GM19238 (cell line): ENCODE results near the gene LRMDA.

Experiments used
- DNase-seq: peaks from one replicate; pipeline ENCODE4 v3.0.0; 2011; ENCODE audit warnings: low spot score; ENCODE audit not compliant: insufficient read length

Gene LRMDA

DNA sequence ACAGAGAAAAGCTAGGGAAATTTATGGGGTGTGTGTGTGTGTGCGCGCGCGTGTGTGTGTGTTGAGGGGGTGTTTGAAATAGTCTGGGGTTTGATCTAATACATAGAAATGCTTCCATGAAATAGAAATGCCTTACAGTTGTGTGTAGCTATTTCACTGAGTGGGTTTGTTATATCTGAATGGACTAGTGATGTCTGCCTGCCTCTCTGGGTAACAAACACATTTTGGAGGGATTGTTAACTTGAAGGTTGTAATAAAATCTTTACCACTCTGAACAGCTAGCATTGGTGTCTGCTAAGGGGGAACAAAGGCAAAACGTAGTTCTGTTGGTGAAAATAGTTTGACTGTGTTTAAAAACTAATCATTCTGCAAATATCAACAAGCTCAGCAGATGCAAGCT lies 509.3 kb downstream of the LRMDA start:
- no peak for DNase-seq

DNA sequence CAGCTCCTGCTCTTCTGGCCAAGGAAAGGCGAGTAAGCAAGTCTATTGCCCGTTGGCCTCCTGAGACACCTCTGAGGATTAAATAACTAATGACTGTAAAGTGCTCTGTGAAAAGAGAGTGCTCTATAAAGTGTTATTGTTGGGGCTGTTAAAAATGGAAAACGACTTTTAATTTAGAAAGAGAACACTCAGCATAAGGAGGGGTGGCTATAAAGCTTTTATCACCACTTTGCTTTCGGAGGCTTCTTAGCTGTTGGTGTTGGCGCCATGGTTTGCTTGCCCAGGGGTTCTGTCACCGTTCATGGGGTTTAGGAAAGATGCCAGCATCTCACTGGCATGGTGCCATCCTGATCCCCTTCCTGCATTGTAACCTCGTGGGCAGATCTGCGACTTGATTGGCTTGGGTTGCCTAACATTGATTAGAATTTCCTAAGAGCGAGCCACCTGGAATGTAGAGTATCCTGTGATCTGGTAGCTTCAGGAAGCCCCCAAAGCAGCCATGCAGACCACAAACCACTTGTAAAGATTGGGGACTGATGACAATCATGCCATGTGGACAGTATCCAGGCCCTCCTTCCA lies 509.9 kb downstream of the LRMDA start:
- DNase-seq: no peak

DNA sequence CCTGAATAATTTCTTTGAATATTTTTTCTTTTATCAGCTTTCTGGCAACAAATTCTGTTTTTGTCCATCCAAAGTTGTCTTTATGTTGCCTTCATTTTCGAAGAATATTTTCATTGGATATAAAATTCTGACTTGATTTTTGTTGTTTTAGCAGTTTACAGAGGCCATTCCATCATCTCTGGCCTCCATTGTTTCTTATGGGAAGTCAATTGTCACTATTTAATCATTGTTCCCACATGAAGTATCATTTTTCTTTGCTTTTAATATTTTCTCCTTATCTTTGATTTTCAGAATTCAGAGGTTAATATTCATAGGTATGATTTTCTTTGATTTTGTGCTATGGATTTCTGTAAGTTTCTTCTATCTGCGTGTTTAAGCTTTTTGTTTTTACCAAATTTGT lies 512.6 kb downstream of the LRMDA start:
- no peak for DNase-seq

DNA sequence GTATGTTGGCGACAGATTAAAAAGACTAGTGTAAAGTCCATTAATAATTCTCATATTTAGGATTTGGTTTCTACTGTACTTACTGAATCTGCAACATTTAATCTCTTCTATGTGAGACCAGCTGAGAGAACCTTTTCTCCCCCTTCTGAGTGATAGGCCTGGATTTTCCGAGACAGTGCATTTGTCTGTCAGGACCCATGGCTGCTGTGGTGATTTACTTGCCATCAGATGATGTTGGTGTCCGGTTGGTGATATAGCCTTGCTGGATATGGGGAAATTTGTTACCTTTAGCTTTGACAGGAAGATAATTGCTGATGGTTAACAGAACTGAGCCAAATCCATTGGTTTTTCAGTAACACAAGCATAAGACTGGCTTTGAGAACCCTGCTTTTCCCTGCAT lies 517.2 kb downstream of the LRMDA start:
- no peak for DNase-seq

DNA sequence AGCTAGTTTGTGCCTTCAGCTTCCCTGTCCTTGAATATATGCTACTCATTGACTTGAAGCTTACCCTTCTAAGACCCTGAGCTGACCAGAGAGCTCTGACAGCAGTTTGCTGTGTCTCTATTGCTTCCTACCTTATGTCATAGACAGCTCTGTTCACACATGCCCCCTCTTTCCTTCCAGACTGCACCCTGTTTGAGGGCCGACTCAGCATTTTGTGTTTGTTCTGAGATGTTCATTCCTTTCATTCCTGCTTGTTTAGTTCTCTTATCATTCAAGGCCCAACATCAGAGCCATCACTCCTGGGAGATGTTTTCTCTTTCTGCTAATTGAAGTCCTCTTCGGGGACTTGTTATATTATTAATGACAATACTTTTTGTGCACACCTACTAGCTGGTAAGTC lies 518.9 kb downstream of the LRMDA start:
- no peak for DNase-seq

DNA sequence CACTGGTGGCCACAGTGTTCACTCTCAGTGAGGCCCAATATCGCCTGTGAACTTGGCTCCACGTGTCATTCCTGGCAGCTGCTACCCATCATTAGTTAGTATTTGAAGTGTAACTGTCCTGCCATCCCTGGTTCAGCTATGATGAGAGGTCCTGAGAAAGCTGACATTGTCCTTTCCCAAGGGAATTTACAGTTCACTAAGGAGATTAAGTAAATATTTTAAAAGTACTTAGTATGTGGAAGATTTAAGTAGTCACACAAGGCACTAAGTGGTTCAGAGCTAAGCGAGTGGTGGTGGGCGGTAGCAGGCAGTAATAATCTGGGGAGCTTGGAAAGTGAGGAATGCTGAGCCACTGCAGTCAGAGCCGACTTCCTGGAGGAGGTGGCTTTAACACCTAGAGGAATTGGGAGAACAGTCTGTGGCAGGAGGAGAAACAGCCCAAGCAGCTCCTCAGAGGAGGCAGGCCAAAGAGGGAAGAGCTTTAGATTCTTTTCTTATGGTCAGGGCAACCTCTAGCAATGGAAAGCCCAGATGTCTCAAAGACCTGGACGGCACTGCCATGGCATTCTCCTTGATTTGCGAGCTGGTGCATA lies 519.7 kb downstream of the LRMDA start:
- DNase-seq: no peak

DNA sequence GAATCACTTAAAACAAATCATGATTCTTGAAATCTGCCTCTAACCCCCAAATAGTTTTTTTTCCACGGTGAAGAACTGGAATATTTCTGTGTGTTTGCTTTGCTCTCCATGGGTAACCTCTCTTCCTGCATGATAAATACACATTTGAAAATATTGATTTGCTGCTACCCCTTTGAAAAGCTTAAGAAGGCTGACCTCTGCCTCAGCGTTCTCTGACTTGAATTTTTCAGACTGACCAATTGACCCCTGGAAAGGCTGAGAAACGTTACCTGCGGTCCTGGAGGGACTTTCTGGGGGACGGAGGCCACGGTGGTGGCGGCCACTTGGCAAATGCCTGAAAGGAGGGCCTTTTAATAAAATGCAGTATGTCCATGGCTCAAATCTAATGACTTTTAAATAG lies 520.2 kb downstream of the LRMDA start:
- no peak for DNase-seq

DNA sequence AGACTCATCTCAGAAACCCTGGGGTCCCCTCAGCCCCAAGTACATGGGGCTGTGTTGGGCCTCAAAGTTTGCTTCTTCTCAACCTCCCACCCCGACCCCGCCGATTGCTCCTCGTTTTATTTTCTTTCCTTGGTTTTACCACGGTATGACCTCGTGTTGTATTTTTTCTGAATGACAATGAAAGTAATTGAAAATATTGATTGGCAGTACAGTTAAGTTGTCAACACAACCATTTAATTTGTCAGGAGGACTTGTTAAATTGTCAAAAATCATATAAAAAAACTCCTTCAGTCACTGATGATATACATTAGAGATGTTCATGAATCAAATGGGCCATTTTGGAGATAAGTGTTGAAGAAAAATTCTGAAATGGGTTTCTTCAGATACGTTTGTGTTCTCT lies 520.7 kb downstream of the LRMDA start:
- DNase-seq: no peak

DNA sequence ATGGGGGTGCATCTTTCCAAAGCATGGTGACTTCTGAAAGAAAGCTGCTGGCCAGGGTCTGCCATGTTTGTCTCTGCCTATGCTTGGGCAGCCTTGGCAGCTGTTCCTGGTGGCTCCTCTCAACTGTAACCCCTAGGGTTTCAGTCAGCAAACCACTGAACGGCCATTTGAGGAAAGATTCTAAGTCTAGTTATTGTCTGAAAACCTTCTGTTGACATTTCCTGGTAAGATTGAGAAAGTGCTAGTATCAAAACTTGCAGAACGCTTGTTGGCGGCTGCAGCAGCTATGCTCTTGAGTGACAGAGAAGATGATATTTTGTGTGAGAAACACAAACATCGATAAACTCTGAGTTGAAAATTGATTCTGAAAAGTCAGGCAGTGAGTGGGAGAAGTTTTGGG lies 523.1 kb downstream of the LRMDA start:
- DNase-seq: no peak

DNA sequence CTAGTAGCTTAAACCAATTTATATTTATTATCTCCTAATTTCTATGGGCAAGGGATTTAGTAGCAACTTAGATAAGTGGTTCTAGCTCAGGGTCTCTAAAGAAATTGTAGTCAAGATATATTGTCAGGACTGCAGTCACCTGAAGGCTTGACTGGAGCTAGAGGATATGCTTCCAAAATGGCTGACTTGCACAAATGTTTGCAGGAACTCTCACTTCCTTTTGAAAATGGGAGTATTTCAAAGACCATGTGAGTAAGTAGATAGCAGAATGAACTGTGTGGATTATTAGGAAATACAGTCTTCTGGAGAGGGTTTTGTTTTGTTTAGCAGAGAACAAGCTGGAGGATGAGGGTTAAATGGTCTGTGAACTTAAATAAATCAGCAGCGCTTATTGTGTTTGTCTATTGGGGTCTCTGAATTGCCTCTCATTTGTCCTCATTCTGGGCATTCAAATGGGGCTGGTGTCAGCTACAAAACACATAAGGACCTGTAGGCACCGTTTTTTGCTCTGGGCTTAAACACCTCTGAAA lies 524.6 kb downstream of the LRMDA start:
- DNase-seq: no peak

DNA sequence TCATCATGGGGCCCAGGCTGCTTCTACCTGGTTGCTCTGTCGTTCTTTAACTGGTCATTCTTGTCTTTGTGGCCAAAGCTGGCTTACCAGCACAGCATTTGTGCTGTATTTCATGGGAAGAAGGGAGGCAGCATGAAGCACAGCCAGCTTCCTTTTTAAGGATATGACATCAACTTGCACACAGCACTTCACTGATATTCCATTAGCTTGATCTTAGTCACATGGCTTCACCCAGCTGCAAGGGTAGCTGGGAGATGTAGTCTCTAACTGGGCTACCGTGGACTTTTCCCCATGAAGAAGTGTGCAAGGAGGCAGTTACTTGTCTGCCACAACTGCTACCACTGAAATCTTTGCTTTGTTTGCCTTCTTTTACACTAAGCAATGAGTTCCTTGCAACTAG lies 525.2 kb downstream of the LRMDA start:
- DNase-seq: no peak

DNA sequence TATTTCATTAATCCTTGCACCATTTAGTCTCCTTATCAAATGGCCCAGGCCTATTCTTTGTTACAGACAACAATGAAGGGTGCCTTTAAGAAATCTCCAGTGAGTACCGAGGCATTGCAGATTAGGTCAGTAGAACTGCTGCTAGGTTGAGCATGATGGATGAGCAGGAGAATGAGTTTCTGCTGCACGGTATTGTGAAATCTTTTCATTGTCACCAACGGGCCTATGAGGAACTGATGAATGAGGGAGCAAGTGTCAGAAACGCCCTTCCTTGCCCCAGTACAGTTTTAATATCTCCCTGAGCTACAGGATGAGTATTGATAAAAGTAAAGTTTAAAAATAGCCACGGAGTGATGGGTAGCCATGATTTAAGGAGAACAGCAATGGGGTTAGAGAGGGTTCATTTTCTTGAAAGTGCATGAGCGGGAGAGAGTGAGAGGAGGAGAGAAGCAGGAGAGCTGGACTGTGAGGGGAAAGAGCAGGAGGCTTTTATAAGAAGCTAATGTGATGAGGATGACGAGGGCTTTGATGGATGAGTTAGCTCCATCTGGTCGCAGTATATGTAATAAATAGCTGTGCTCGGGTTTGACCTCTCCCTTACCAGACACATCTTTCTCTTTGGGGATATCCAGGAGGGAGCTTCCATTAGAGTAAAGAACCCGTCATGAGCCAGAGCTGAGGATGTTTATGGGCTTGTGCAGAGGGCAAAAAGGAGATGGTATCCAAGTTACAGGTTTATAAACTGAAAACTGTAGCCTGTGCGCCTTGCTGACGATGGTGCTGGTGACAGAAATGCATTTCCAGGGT lies 526.1 kb downstream of the LRMDA start:
- no peak for DNase-seq

DNA sequence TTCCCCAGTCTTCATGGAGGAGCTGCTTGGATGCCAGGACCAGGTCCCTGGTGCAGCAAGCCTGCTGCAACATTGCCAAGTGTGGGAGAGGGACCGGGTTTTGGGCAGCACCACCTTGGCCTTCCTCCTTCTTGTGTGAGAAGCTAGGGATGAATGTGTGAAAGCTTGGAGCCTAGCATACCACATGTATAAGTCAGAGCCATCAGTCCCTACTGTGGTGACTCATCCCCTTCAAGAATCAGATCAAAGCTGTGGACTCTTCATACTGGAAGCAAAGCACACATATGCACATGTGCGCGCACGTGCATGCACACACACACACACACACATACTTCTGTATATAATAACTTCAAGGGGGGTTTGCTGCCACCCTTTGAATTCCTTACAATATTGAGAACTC lies 527.8 kb downstream of the LRMDA start:
- DNase-seq: no peak

DNA sequence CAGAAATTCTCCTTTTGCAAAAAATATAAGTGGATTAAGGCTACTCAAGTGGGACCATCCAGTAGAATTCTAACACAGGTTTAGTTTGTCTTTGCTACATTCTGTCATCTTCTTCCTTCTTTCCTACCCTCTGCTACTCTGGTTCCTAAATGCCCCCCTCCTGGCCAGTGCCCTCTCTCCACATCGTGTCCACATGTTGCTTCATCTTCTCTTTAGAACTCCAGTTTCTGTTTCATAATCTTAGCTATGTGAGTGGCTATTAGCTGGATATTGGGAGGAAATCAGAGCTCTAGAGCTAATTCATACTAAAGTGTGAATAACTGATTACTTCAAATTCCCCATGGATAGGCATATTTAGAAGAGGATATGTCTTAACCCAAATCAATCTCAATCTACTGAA lies 528.5 kb downstream of the LRMDA start:
- no peak for DNase-seq

DNA sequence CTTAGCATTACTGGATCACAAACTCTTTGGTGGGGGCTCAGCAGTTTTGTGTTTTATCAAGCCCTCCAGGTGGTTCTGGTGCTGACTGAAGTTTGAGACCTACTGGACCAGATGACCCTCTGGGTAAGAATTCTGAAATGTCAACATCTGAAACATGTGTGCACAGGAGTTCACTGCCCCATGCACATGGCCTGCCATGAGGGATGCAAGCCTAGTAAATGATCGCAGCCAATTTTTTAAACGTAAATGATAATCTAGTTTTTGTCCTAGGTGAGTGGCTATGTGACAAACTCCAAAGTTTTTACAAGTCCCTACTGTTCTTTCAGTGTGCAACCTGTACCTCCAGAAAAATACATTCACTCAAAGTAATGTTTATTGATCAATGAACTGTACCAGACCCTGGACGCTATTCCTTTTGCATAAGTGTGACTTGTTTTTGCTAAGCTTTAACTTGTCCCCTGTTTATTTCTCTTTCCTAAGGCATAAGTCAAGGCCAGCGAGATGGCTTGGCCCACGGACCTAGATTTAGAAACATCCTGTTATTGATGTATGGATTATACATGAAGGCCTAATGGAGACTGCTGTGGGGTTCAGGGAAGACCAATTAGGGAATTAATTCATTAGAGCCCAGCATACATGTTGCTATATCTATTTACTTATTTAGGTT lies 531.1 kb downstream of the LRMDA start:
- no peak for DNase-seq

DNA sequence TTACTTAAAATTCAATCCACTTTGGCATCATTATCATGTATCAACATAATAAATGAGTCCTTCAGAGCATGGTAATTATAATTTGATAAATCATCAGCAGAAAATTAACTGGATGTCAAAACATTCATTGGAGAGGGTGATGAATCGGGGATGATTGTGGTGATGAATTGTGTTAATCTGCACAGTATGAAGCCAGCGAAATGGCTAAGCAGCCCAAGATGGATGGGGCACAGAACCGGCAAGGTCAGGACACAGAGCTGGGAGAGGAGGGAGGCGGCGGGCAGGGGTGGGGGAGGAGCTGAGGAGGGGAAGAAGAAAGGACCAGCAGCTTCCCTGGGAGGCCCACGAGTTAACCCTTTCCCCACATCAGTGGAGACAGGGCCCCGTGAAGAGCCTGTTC lies 536.1 kb downstream of the LRMDA start:
- no peak for DNase-seq

DNA sequence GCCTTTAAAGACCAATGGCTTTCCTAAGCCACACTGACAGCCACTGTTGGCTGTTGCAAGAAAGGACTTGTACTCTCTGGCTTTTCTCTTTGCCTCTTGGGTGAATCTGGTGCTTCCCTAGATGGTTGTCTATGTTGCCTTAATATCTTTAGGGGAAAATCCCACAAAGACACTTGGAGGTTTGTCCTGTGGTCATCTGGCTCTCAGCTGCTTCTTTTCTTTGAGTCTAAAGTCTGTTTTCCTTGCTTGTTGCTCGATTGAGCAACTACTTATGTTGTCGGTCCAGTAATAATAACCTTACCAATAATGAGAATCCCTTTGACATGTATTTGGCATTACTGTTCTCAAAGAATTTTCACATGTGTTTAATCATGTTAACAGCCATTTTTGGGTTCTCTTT lies 537.6 kb downstream of the LRMDA start:
- no peak for DNase-seq

DNA sequence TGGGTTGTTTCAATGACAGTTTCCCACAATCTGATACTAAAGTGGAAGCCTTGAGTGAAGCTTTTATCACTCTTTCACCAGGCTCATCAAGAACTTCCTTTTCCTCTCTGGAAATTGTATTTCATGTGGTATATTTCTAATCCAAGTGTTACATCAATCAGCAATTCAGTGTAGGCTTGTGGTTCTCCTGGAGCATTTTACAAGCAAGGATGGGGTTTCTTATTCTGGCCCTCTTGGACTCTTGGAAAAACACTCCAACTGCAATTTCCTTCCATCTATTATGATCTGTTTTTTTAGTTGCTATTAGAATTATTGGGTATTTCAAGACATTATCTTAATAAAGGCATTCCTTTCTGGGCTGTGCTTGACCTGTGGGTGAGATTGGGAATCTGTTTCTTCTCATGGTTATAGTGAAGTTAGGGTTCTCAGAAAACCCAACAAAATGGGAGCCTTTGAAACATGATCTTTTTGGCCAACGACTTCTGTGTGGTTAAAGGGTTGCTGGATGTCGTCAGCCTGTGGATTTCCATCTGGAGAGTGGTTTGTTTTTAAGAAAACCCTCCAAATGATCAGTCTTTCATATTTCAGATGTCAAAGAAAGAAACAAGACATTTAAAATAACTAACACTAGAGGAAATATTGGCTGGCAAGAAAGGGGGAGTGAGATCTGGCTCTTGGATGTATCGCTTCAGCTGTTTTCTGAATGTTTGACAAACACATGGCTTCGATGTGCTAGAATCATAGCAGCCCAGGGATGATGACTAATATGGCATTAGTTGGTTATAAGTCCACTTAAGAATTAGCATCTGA lies 540.2 kb downstream of the LRMDA start:
- no peak for DNase-seq

DNA sequence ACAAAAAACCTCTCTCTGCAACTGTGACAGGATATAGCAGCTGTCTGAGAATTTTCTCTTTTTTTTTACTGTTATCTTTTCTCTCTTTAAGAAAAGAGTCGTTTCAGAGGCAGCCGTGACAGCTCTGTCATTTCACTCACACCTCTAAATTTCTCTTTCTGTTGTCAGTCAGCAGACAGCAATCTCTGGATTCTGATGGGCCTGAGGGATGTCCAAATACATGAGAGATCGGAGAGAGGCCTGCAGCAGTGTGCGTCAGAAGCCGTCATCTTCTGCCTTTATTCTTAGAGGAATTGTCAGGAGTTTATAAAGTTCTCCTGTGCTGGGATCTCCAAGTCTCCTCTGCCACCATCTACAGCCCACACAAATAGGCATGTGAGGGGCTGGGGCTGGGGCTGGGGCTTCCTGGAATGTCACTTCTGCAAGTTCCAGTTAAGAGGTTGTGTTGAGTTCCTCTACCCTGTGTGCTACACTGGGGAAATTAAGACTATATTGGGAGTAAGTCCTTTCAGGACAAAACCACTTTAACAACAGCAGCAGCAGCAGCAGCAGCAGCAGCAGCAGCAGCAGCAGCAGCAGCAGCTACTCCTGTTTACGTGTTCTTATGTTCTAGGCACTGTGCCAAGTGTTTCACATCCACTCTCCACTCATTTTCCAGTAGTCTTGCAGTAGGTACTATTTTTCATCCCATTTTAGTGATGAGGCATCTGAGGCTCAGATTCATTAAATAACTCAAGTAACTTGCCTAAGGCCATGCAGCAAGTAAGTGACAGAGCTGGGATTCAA lies 541.3 kb downstream of the LRMDA start:
- DNase-seq: no peak

DNA sequence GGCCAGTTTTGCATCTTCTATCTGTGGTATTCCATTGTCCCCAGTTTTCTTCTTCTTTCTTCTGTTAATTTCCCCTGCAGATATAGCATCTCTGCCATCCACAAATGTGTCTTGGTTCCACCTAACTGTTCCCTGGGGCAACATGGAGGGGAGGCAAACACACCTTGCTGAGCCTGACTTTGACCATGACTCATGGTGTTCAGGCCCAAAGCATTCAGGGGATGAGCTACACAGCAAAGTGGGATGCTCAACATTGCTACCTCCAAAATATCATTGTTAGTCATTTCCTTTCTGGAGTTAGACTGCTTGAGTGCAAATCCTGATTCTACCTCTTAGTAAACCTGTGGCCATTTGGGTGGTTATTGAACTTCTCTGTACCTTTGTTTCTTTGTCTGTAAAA lies 542.7 kb downstream of the LRMDA start:
- no peak for DNase-seq

DNA sequence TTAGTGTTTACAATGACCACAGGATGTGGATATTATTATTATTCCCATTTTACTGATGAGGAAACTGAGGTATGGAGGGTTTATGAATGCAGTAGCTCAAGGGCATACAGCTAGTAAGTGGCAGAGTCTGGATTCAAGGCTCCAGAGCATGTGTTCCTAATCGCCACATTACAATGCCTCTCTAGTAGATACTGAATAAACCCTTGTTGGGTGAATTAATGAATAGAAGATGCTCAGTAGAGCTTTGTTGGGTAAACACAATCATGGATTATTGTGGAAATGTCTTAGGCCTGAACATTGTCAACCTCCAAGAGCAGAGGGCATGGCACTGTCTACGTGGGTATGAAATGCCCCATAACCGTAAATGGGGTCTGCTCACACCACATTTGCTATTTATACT lies 545.3 kb downstream of the LRMDA start:
- DNase-seq: no peak
